Left lung (tissue), 10 donors: ENCODE results near the gene TMEM80. TPM values are rescaled to one million over a fixed set of nuclear protein-coding genes. Genes with fewer than 3 reads are reported as not detected.
"Not testable (repeated sequence)": the region's sequence is repeated elsewhere in the genome, so short reads cannot be mapped to it uniquely, and the experiment has no call there.

Experiments used
- ATAC-seq: fragments of 200-7000 bp; cut with Tn5 transposase; one replicate; pipeline ENCODE4 v1.9.1; 2020; ENCODE audit warnings: moderate library complexity
- DNase-seq, 4 donors: peaks; one replicate each; pipeline ENCODE4 v3.0.0-alpha.2; 2013 to 2020
- H3K27ac ChIP-seq, 2 donors: fragments of 200-600 bp; sonication (generic) in 1 of 2; one replicate each; pipeline versions ENCODE4 v1.5.0 to v1.8.0; 2020 to 2021
- H3K27me3 ChIP-seq, 2 donors: fragments of 200-600 bp; sonication (generic) in 1 of 2; one replicate each; pipeline versions ENCODE4 v1.5.0 to v1.8.0; 2020 to 2021
- H3K36me3 ChIP-seq, 2 donors: fragments of 200-600 bp; sonication (generic) in 1 of 2; one replicate each; pipeline versions ENCODE4 v1.5.0 to v1.8.0; 2020 to 2021
- H3K4me1 ChIP-seq, 2 donors: fragments of 200-600 bp; one replicate each; pipeline ENCODE4 v1.8.0; 2021
- H3K4me3 ChIP-seq, 2 donors: fragments of 200-600 bp; sonication (generic) in 1 of 2; one replicate each; pipeline versions ENCODE4 v1.5.0 to v1.8.0; 2020 to 2021; ENCODE audit warnings: mild to moderate bottlenecking in 1 of 2
- H3K9me3 ChIP-seq, 2 donors: fragments of 200-600 bp; sonication (generic) in 1 of 2; one replicate each; pipeline versions ENCODE4 v1.5.0 to v1.8.0; 2020 to 2021
- CTCF ChIP-seq, 2 donors: fragments of 200-600 bp; sonication (generic) in 1 of 2; IDR thresholded peaks; one replicate each; pipeline versions ENCODE4 v1.5.0 to v1.8.0; 2021; ENCODE audit warnings: antibody characterized with exemption in 2 of 2
- intact Hi-C, 2 donors: fragments of 100-400 bp; cut with DNase I; formaldehyde crosslinking; loops; one replicate each; pipeline versions ENCODE4 v1.11.2 to v1.14.2; 2022
- polyA plus RNA-seq, 6 donors: library from polyadenylated mRNA; unstranded; fragments of 120-200 nt; gene quantifications; one replicate each; pipeline ENCODE4 v1.2.1, GENCODE V29; 2013; ENCODE audit not compliant: insufficient read length in 6 of 6
- total RNA-seq, 2 donors: library from RNA; stranded (reverse); fragmentation: NEBNext Ultra II Directional; extraction: Animal tissue kit (Norgen Biotek cat#: 25700); gene quantifications; one replicate each; pipeline ENCODE4 v1.2.1, GENCODE V29; 2021
- donor health status: DM: no; HTN: yes; CAD: no.
- donor health status: DM: no; HTN: no; CAD: no.

TMEM80 gene
- total and polyA plus RNA-seq, 8 donors: 23.6 to 34.5 (median 30.4) TPM

- H3K36me3 ChIP-seq: no peaks in the 10 kb centered on the region
- no peaks in the 10 kb centered on the region for H3K9me3 ChIP-seq
- peaks cover 0 to 7% of the 10 kb centered on the region in 2 donors for H3K27me3 ChIP-seq
- no peak overlapping the region for H3K4me3 ChIP-seq
- intact Hi-C loops: no loop called here
- H3K4me1 ChIP-seq: peaks cover 0 to 13% of the 10 kb centered on the region in 2 donors
- peak overlapping the region in 1 of 2 donors; percentile 33 for H3K27ac ChIP-seq
- ATAC-seq (no peak), DNase-seq (no peak)
- no peak for TF ChIP-seq CTCF (IDR thresholded peaks at IDR 0.05)
Measured at GRCh38 chr11:737366-737765, 41.8 kb downstream of the TMEM80 start.

GRCh38 chr11:737899-738298, 42.3 kb downstream of the TMEM80 start:
- DNase-seq, H3K27ac ChIP-seq, H3K27me3 ChIP-seq, H3K4me3 ChIP-seq, intact Hi-C loops, H3K36me3 ChIP-seq, H3K9me3 ChIP-seq: not testable (repeated sequence)
- peak; percentile 39 for ATAC-seq
- H3K4me1 ChIP-seq: peaks cover 0 to 13% of the 10 kb centered on the region in 2 donors

GRCh38 chr11:742156-742546, 46.5 kb downstream of the TMEM80 start:
- ATAC-seq (no peak), DNase-seq (no peak)
- no peak overlapping the region for H3K4me3 ChIP-seq
- H3K27me3 ChIP-seq: no peaks in the 10 kb centered on the region
- no peak for TF ChIP-seq CTCF (IDR thresholded peaks at IDR 0.05)
- H3K27ac ChIP-seq: no peak overlapping the region
- H3K36me3 ChIP-seq: no peaks in the 10 kb centered on the region
- intact Hi-C loops: no loop called here
- no peaks in the 10 kb centered on the region for H3K9me3 ChIP-seq
- H3K4me1 ChIP-seq: peaks cover 5 to 26% of the 10 kb centered on the region in 2 donors

- no peaks in the 10 kb centered on the region for H3K9me3 ChIP-seq
- intact Hi-C loops: no loop called here
- ATAC-seq (no peak), DNase-seq (no peak)
- no peak for TF ChIP-seq CTCF (IDR thresholded peaks at IDR 0.05)
- H3K4me1 ChIP-seq: peaks cover 5 to 21% of the 10 kb centered on the region in 2 donors
- H3K36me3 ChIP-seq: no peaks in the 10 kb centered on the region
- H3K27ac ChIP-seq: no peak overlapping the region
- no peaks in the 10 kb centered on the region for H3K27me3 ChIP-seq
- H3K4me3 ChIP-seq: no peak overlapping the region
Measured at GRCh38 chr11:742571-743201, 47.1 kb downstream of the TMEM80 start.

GRCh38 chr11:745428-745827, 49.8 kb downstream of the TMEM80 start:
- Histone ChIP-seq H3K4me3 (no peak overlapping the region), H3K9me3 (no peaks in the 10 kb centered on the region), H3K27ac (peak overlapping the region in 1 of 2 donors; percentile 90), H3K4me1 (peaks cover 11 to 35% of the 10 kb centered on the region in 2 donors), H3K36me3 (no peaks in the 10 kb centered on the region), H3K27me3 (no peaks in the 10 kb centered on the region)
- TF ChIP-seq CTCF (IDR thresholded peaks at IDR 0.05): no peak
- ATAC-seq (no peak), DNase-seq (no peak)
- intact Hi-C loops: no loop called here
